Measurements from ENCODE around the gene RMDN2. TPM values are rescaled to one million over a fixed set of nuclear protein-coding genes. Genes with fewer than 3 reads are reported as not detected.

The RMDN2 gene
- polyA plus RNA-seq, 3 donors: 7.0 to 14.3 (median 10.7) TPM

- H3K9me3 Mint-ChIP-seq: peaks cover 0 to 11% (median 6%) of the 10 kb centered on the region in 7 donors
These were observed 113.6 kb downstream of the RMDN2 start for GRCh38 chr2:38038682-38039081.

GRCh38 chr2:38039121-38039910 is 114.2 kb downstream of the RMDN2 start:
- no peak overlapping the region for H3K4me3 ChIP-seq (replicated peaks in 1 of 3; ENCODE audit: low read depth in 2 of 3, low read length in 3 of 3)
- H3K79me2 ChIP-seq (ENCODE audit: insufficient read depth, low read length): no peaks in the 10 kb centered on the region
- H3K4me1 Mint-ChIP-seq: peaks cover 14% of the 10 kb centered on the region
- no peak overlapping the region for H2AFZ ChIP-seq (ENCODE audit: insufficient read depth, low read depth, low read length, poor library complexity, severe bottlenecking)
- H3K27me3 ChIP-seq (ENCODE audit: control insufficient read depth in 2 of 2, insufficient read depth in 2 of 2, low read length in 2 of 2): peaks cover 40 to 43% of the 10 kb centered on the region in 2 donors
- H3K9me3 ChIP-seq (replicated peaks in 1 of 2; ENCODE audit: control insufficient read depth in 1 of 2, insufficient read depth in 1 of 2, low read length in 2 of 2): peaks cover 0 to 6% of the 10 kb centered on the region in 2 donors
- no peak overlapping the region for H3K9ac ChIP-seq (ENCODE audit: insufficient read depth, low read length, poor library complexity, severe bottlenecking)
- no peak overlapping the region for H3K27ac ChIP-seq (ENCODE audit: low read depth in 1 of 2, low read length in 2 of 2)
- DNase-seq: peak in 2 of 3 donors; percentile 5 to 66
- no peak overlapping the region for H3K4me2 ChIP-seq (replicated peaks; ENCODE audit: extremely low read depth, low read length, poor library complexity, severe bottlenecking)
- 94% methylated on average over 7 of the region's 9 CpGs for WGBS (ENCODE audit: insufficient coverage)
- peaks cover 3 to 8% of the 10 kb centered on the region in 2 donors for H3K36me3 Mint-ChIP-seq
- no peak overlapping the region for H3K27ac Mint-ChIP-seq
- H4K20me1 ChIP-seq (ENCODE audit: insufficient read depth, low read length): no peaks in the 10 kb centered on the region
- H3K27me3 Mint-ChIP-seq (ENCODE audit: low read depth in 3 of 3): peaks cover 47 to 53% (median 49%) of the 10 kb centered on the region in 3 donors
- intact Hi-C loops (cut with micrococcal nuclease): no loop called here
- H3K4me3 Mint-ChIP-seq: peak overlapping the region in 1 of 2 donors; percentile 67
- no peaks in the 10 kb centered on the region for H3K36me3 ChIP-seq (replicated peaks in 1 of 2; ENCODE audit: control insufficient read depth in 1 of 2, insufficient read depth in 2 of 2, low read length in 2 of 2)
- TF ChIP-seq CTCF (IDR thresholded peaks at IDR 0.05): no peak
- peaks cover 0 to 12% (median 6%) of the 10 kb centered on the region in 7 donors for H3K9me3 Mint-ChIP-seq
- peaks cover 9 to 10% of the 10 kb centered on the region in 2 donors for H3K4me1 ChIP-seq (ENCODE audit: control insufficient read depth in 1 of 2, insufficient read depth in 2 of 2, low read length in 2 of 2)

More at GRCh38 chr2:38038682-38039081, 113.6 kb downstream of the RMDN2 start:
- Histone ChIP-seq H3K4me1 (ENCODE audit: control insufficient read depth in 1 of 2, insufficient read depth in 2 of 2, low read length in 2 of 2) (peaks cover 9 to 10% of the 10 kb centered on the region in 2 donors), H3K27ac (ENCODE audit: low read depth in 1 of 2, low read length in 2 of 2) (no peak overlapping the region), H2AFZ (ENCODE audit: insufficient read depth, low read depth, low read length, poor library complexity, severe bottlenecking) (no peak overlapping the region), H3K36me3 (replicated peaks in 1 of 2; ENCODE audit: control insufficient read depth in 1 of 2, insufficient read depth in 2 of 2, low read length in 2 of 2) (no peaks in the 10 kb centered on the region), H3K9me3 (replicated peaks in 1 of 2; ENCODE audit: control insufficient read depth in 1 of 2, insufficient read depth in 1 of 2, low read length in 2 of 2) (peaks cover 0 to 6% of the 10 kb centered on the region in 2 donors), H3K79me2 (ENCODE audit: insufficient read depth, low read length) (no peaks in the 10 kb centered on the region), H3K9ac (ENCODE audit: insufficient read depth, low read length, poor library complexity, severe bottlenecking) (no peak overlapping the region), H3K4me2 (replicated peaks; ENCODE audit: extremely low read depth, low read length, poor library complexity, severe bottlenecking) (peak overlapping the region; percentile 63), H3K27me3 (ENCODE audit: control insufficient read depth in 2 of 2, insufficient read depth in 2 of 2, low read length in 2 of 2) (peaks cover 43 to 47% of the 10 kb centered on the region in 2 donors), H3K4me3 (replicated peaks in 1 of 3; ENCODE audit: low read depth in 2 of 3, low read length in 3 of 3) (peak overlapping the region in 1 of 3 experiments; percentile 60), H4K20me1 (ENCODE audit: insufficient read depth, low read length) (no peaks in the 10 kb centered on the region)
- no CpG with 5 or more reads among the region's 5 CpGs for WGBS (ENCODE audit: insufficient coverage)
- H3K27ac Mint-ChIP-seq: no peak overlapping the region
- H3K36me3 Mint-ChIP-seq: peaks cover 3 to 8% of the 10 kb centered on the region in 2 donors
- intact Hi-C loops (cut with micrococcal nuclease): no loop called here
- H3K4me1 Mint-ChIP-seq: peaks cover 14% of the 10 kb centered on the region
- H3K27me3 Mint-ChIP-seq (ENCODE audit: low read depth in 3 of 3): peaks cover 48 to 57% (median 50%) of the 10 kb centered on the region in 3 donors
- no peak for DNase-seq
- peak overlapping the region in 1 of 2 donors; percentile 91 for H3K4me3 Mint-ChIP-seq
- TF ChIP-seq CTCF (IDR thresholded peaks at IDR 0.05): no peak

All from CD14-positive monocyte (primary cell).